ENCODE measurements around the gene CDR2L.

DNA sequence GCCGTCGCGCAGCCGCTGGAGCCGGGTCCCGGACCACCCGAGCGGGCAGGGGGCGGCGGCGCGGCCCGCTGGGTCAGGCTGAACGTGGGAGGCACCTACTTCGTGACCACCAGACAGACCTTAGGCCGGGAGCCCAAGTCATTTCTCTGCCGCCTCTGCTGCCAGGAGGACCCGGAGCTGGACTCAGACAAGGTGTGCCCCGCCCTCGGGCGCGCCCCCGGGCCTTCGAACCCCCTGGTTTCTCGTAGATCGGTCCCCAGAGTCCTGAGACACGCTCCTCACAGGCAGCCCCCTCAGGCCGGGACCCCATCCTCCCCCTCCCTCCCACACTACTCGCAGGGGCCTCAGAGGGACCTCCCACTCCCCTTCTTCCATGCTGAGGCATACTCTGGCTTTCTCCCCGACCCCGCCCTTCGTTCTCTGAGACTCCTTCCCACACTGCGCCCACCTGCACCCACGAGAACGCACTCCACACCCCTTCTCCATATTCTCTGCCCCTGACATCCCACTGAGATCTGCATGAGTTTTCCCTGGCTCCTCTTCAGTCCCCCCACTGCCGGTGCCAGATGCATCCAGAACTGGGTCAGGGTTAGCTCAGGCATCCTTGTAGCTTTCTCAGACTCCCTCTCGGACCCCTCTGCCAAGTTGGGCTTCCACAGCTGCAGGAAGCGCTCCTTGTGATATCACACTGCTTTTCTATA is 60.1 kb downstream of the CDR2L start:
- TF ChIP-seq, protein P1, sequence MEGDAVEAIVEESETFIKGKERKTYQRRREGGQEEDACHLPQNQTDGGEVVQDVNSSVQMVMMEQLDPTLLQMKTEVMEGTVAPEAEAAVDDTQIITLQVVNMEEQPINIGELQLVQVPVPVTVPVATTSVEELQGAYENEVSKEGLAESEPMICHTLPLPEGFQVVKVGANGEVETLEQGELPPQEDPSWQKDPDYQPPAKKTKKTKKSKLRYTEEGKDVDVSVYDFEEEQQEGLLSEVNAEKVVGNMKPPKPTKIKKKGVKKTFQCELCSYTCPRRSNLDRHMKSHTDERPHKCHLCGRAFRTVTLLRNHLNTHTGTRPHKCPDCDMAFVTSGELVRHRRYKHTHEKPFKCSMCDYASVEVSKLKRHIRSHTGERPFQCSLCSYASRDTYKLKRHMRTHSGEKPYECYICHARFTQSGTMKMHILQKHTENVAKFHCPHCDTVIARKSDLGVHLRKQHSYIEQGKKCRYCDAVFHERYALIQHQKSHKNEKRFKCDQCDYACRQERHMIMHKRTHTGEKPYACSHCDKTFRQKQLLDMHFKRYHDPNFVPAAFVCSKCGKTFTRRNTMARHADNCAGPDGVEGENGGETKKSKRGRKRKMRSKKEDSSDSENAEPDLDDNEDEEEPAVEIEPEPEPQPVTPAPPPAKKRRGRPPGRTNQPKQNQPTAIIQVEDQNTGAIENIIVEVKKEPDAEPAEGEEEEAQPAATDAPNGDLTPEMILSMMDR (conservative IDR thresholded peaks at IDR 0.05 in 1 of 2, IDR thresholded peaks at IDR 0.05 in 1 of 2; ENCODE audit: extremely low read depth in 1 of 2, insufficient read depth in 1 of 2, low read depth in 1 of 2, low read length in 2 of 2), result no peak
- TF ChIP-seq EZH2 (IDR thresholded peaks at IDR 0.05; ENCODE audit: borderline replicate concordance, low read length), result no peak
